Stimulated activated CD8-positive, alpha-beta memory T cell treated with anti-CD3 and anti-CD28 coated beads, Interleukin-4, amount 100 ng/mL, for 24 hours (primary cell): ENCODE data around the gene HPCAL1.

ENCODE experiments used
- DNase-seq: peaks from one replicate; pipeline ENCODE4 v3.0.0-alpha.2; 2020; ENCODE audit warnings: low read depth

The HPCAL1 gene

GRCh38 chr2:10303694-10304378 is 1.1 kb downstream of the HPCAL1 start:
- DNase-seq = no peak

DNA sequence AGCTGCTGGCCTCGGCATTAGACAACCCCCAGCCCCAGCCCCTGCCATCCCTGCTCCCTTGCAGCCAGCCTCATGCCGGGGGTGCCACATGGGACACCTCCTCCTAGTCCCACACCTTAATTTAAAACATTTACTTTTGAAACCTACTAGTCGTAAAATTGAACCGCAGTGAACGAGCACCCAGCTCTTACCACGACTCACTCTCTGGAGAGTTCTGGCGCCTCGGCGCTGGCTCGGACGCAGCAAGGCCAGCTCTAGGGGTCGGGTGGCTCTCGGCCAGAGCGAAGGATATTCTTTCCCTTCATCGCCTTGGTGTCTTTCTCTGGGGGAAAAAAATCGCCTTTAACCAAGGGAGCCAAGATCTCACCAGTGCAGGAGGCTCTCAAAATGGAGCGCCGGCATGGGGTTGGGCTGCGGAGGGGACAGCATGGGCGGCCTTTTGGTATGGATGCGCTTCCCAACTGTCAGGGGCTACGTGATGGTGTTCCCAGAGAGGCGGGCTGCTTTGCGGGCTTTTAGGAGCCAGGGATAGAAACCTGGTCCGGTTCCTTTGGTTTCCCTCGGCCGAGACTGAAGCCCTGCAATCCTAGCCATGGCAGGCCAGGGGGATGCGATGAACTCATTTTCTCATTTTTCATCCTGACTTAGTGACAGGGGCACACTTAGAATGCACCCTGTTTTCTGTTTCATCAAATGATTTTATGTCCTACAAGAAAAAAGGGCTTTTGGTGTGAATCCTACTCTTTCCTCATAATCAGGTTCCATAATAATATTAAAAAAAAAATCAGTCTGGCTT is 2.0 kb downstream of the HPCAL1 start:
- DNase-seq = no peak

GRCh38 chr2:10305254-10305635 is 2.5 kb downstream of the HPCAL1 start:
- no peak for DNase-seq

DNA sequence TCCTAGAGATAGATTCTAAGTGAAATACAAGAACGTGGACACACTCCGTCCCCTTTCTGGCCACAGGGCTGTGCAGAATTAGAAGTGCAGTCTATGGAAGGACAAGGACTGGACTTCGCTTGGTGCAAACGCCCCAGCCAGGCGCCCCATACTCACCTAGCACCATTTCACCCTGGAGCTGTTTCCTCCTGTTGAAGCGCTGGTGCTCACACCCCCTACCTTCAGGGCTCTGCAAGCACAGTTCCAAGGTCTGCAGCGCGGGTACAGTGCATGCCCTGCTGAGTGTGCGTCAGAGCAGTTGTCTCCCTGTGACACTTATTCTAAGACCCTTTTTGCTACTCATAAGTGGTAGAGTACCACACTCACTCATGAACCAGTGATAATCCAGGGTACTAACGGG is 3.0 kb downstream of the HPCAL1 start:
- no peak for DNase-seq

DNA sequence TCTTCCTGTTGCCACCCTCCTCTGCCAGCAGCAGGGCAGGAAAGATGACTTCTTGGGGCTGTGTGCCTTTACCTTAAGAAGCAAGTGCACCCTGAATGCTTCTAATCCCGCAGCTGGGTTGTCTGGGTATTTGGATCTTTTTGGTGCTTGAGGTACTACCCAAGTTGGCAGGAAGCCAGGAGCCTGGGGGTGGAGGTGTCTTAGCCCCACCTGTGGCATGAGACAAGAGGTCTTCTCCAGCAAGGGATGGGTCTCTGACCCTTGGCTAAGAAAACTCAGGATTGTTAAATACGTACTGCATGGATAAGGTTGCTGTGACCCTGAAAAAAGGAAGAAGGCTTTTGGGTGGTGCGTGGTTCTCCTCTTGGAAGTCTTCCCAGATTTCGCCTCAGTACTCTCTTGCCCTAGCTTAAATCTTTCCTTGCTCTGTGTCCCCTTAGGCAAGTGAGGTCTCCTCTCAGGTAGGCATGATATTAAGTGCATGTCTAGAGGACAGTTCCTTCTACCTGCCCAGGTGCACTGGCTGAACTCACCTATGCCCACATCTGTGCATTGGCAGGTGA is 4.3 kb downstream of the HPCAL1 start:
- DNase-seq = no peak

- no peak for DNase-seq
Observed at GRCh38 chr2:10307561-10308156, 5.0 kb downstream of the HPCAL1 start.

GRCh38 chr2:10308866-10309265 is 6.2 kb downstream of the HPCAL1 start:
- DNase-seq = no peak

GRCh38 chr2:10309286-10309685 is 6.6 kb downstream of the HPCAL1 start:
- DNase-seq = no peak

GRCh38 chr2:10310309-10310888 is 7.7 kb downstream of the HPCAL1 start:
- no peak for DNase-seq

- no peak for DNase-seq
Observed at GRCh38 chr2:10311736-10312135, 9.0 kb downstream of the HPCAL1 start.

DNA sequence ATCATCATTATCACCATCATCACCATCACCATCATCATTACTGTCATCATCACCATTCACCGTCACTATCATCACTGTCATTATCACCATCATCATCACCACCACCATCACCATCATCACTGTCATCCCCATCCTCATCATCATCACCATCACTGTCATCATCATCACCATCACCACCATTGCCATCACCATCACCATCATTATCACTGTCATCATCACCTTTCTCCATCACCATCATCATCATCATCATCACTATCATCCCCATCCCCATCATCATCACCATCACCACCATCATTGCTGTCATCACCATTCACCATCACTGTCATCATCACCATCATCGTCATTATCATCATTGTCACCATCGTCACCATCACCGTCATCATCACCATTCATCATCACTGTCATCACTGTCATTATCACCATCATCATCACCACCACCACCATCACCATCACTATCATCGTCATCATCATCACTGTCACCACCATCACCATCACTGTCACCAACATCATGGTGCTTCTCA is 9.8 kb downstream of the HPCAL1 start:
- DNase-seq = no peak

DNA sequence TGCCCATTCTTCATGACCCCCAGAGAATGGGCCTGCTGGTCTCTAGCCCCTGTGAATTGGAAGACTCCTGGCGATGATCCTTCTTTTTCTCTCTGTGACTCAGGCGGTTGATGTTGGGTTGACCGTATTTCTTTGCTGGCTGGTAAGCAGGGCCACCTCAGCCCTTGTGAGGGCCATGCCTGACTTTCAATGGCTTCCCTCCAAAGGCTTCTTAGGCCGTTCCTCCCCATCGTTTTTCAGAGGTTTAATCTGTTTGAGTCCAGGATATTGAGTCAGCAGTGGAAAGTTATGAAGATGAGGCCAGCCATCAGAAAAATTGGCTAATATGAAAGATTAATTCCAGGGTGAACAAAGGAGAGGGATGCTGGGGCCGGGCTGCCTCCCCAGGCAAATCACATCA is 13.6 kb downstream of the HPCAL1 start:
- DNase-seq = no peak

- no peak for DNase-seq
Observed at GRCh38 chr2:10316860-10317259, 14.2 kb downstream of the HPCAL1 start.

- DNase-seq = no peak
Observed at GRCh38 chr2:10317646-10318045, 14.9 kb downstream of the HPCAL1 start.

DNA sequence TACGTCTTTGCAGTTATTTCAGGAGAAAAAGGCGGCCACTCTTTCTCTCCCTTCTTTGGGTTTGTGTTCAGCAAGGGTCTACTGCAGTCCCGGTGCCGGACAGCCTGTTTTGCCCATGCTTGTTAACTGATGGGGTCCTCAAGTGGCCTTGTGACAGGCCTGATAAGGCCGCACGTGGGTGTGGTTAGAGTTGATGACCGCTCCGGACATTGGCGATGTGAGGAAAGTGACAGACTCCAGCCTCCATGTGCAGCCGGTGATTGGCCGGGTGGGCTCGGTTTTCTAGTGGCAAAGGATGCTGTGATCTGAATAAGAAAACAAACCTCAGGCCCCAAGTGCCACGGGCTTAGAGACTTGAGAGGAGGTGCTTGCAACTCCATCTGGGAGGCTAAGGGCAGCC is 15.6 kb downstream of the HPCAL1 start:
- DNase-seq = no peak

DNA sequence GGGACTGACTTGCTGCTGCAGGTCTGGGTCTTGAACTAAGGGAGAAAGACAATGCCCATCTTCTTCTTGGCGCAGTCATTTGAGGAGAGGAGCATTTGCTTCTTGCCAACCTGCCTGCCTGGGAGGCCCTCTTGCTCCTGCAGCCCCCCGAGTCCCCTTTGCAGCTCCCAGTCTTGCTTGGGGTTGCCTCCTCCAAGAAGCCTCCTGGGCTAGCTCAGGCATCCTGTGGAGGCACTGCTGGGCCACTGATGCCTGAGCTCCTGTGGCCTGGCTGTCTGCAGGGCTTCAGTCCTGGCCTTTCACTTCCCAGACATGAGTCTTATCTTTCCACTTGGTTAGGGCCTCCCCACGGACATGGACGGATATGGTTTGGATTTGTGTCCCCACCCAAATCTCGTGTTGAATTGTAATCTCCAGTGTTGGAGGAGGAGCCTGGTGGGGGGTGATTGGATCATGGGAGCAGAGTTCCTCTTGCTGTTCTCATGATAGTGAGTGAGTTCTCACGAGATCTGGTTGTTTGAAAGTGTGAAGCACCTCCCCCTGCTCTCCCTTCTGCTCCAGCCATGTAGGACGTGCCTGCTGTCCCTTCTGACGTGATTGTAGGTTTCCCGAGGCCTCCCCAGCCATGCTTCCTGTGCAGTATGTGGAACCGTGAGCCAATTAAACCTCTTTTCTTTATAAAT is 17.3 kb downstream of the HPCAL1 start:
- DNase-seq = no peak

DNA sequence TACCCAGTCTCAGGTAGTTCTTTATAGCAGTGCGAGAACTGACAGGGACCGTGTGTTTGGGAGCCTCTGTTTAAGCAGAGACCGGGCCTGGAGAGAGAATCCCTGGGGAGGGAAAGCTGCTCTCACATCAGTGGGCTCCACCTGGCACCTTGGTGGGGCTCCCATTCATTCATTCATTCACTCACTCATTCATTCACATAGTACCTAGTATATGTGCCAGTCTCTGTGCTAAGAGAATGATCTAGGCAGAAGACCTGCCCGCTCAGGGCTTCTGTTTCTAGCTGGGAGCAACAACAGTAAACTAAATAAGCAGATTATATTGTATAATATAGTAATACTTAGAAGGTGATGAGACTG is 17.8 kb downstream of the HPCAL1 start:
- no peak for DNase-seq

GRCh38 chr2:10320933-10321332 is 18.2 kb downstream of the HPCAL1 start:
- no peak for DNase-seq

DNA sequence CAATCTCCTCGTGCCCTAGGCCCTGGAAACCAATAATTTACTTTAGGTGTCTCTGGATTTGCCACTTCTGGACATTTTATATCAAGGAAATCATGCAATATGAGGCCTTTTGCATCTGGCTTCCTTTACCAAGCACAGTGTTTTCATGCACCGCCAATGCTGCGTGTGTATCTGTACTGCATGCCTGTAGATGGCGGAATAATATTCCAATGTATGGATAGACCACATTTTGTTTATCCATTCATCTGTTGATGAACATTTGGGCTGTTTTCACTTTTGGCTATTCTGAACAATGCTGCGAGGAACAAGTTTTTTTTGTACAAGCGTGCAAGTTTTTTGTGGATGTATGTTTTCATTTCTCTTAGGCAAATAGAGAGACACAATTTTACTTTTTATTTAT is 18.9 kb downstream of the HPCAL1 start:
- no peak for DNase-seq

- no peak for DNase-seq
Observed at GRCh38 chr2:10322481-10322880, 19.8 kb downstream of the HPCAL1 start.

DNA sequence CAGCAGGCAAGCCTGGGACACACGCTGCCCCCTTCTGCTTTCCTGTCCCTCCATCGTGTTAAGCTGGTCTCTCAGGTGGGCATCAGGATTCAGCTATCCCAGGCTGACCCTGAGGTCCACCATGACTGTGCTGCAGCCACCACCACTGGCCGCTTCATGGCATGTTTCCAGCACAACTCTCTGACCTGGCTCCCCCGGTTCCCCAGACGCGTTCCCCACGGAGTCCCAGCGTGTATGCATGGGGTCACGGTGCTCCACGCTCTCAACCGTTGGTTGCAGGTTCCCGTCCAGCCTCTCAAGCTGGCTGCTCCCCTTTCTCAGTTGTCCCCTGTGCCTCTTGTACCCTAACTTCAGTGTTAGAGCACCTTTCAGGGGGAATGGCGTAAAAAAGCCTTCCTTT is 20.3 kb downstream of the HPCAL1 start:
- DNase-seq = no peak

DNA sequence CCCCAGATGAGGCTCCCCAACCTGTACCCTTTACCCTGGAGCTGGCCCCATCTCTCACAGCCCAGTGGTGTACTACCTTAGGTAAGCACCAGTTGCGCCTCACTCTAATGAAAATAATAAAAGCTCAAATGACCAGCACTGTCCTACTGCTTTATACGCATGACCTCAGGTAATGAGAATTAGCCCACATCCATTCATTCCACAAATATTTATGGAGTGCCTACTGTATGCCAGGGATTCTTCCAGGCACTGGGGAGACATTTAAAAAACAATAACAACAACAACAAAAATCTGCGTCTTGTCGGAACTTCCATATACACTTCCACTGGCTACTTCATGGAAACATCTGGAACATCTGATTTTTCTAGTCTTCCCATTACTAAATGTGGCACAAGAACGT is 20.8 kb downstream of the HPCAL1 start:
- DNase-seq = no peak
